Tibial artery (tissue), 4 donors: ENCODE data around the gene CSTF3.
"Not testable (repeated sequence)": the region's sequence is repeated elsewhere in the genome, so short reads cannot be mapped to it uniquely, and the experiment has no call there.

ENCODE experiments used
- DNase-seq, 2 donors: peaks; one replicate each; pipeline ENCODE4 v3.0.0-alpha.2; 2019
- H3K27ac ChIP-seq, 2 donors: fragments of 200-600 bp; sonication (generic) in 1 of 2; 1 replicate in 1 of 2; 2 replicates in 1 of 2; pipeline ENCODE4 v1.5.1; 2018 to 2019; ENCODE audit warnings: mild to moderate bottlenecking in 1 of 2
- H3K27me3 ChIP-seq, 2 donors: fragments of 200-600 bp; sonication (generic) in 1 of 2; one replicate each; pipeline versions ENCODE4 v1.5.1 to v1.6.0; 2016 to 2019
- H3K36me3 ChIP-seq, 3 donors: fragments of 200-600 bp; sonication (generic) in 2 of 3; one replicate each; pipeline ENCODE4 v1.5.1; 2016 to 2019; ENCODE audit warnings: mild to moderate bottlenecking in 2 of 3
- H3K4me1 ChIP-seq, 4 donors: fragments of 200-600 bp; sonication (generic) in 2 of 4; 1 replicate in 3 of 4; 2 replicates in 1 of 4; pipeline ENCODE4 v1.5.1; 2016 to 2019
- H3K4me3 ChIP-seq, 2 donors: fragments of 200-600 bp; sonication (generic) in 1 of 2; 1 replicate in 1 of 2; 2 replicates in 1 of 2; pipeline ENCODE4 v1.5.1; 2018 to 2019; ENCODE audit warnings: mild to moderate bottlenecking in 2 of 2
- H3K9me3 ChIP-seq, 3 donors: fragments of 200-600 bp; sonication (generic) in 1 of 3; one replicate each; pipeline ENCODE4 v1.5.1; 2016 to 2019
- intact Hi-C: fragments of 100-400 bp; cut with DNase I; formaldehyde crosslinking; loops from one replicate; pipeline ENCODE4 v1.15.0; 2023; ENCODE audit warnings: low total_unique reads
- TF ChIP-seq, protein P1 (sequence below), 2 experiments: fragments of 200-600 bp in 1 of 2; fragments of 450-650 bp in 1 of 2; IDR thresholded peaks; one replicate each; pipeline ENCODE4 v1.5.1; 2017 to 2019; ENCODE audit warnings: antibody characterized with exemption in 2 of 2, mild to moderate bottlenecking in 1 of 2, moderate library complexity in 1 of 2

Gene CSTF3

DNA sequence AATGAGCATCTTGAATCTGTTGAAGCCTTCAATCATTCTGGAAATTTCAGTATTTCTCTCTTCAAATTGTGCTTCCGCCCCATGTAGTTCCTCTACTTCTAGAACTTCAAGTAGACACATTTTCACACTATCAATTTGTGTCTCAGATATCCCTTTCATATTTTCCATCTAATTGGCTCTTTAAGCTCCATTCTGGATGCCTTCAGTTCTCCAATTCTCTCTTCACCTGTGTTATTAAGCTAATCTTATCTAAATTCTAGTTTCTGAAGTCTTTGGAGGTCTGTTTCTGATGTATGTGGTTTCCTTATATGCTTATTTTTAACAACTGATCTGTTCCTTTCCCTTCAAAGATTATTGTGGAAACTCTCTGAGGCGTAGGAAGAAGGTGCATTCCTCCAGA lies 36.3 kb downstream of the CSTF3 start:
- Histone ChIP-seq H3K27me3 (no peaks in the 10 kb centered on the region), H3K4me3 (no peak overlapping the region), H3K4me1 (no peaks in the 10 kb centered on the region), H3K36me3 (peaks cover 0 to 5% (median 4%) of the 10 kb centered on the region in 3 donors), H3K27ac (no peak overlapping the region), H3K9me3 (no peaks in the 10 kb centered on the region)
- no peak for DNase-seq
- intact Hi-C loops = no loop called here
- TF ChIP-seq, protein P1, sequence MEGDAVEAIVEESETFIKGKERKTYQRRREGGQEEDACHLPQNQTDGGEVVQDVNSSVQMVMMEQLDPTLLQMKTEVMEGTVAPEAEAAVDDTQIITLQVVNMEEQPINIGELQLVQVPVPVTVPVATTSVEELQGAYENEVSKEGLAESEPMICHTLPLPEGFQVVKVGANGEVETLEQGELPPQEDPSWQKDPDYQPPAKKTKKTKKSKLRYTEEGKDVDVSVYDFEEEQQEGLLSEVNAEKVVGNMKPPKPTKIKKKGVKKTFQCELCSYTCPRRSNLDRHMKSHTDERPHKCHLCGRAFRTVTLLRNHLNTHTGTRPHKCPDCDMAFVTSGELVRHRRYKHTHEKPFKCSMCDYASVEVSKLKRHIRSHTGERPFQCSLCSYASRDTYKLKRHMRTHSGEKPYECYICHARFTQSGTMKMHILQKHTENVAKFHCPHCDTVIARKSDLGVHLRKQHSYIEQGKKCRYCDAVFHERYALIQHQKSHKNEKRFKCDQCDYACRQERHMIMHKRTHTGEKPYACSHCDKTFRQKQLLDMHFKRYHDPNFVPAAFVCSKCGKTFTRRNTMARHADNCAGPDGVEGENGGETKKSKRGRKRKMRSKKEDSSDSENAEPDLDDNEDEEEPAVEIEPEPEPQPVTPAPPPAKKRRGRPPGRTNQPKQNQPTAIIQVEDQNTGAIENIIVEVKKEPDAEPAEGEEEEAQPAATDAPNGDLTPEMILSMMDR (IDR thresholded peaks at IDR 0.05) = no peak

DNA sequence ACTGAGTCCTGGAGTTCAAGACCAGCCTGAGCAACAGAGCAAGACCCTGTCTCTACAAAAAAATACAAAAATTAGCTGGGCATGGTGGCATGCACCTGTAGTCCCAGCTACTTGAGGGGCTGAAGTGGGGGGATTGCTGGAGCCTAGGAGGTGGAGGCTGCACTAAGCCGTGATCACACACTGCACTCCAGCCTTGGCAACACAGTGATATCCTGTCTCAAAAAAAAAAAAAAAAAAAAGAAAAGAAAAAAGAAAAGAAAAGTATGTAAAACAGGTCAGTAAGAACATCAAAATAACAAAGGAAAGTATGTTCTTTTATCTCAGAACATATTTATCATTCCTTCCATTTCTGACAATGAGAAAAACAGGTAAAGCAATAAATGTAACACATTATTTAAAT lies 38.6 kb downstream of the CSTF3 start:
- H3K9me3 ChIP-seq, DNase-seq, H3K27ac ChIP-seq, H3K4me1 ChIP-seq, H3K4me3 ChIP-seq, H3K27me3 ChIP-seq, H3K36me3 ChIP-seq, intact Hi-C loops: not testable (repeated sequence)

DNA sequence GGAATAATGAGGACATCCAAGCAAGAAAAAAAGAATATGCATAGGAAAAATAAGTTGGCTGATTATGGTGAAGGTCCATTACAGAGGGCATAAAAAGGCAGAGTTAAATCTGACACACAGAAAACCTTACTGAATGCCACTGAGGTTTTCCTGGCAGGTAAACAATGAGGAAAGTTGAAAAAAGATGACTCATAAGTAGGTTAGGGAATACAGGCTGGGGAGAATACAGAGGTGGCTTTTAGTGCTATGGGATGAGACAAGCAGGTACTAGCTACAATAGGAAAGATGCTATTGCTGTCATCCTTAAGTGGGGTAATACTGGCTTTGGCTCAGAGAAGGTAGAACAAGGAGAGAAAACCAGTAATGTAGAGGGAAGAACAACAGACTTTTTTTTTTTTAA lies 44.7 kb downstream of the CSTF3 start:
- TF ChIP-seq, protein P1 (IDR thresholded peaks at IDR 0.05) = no peak
- DNase-seq = no peak
- H3K4me1 ChIP-seq = no peaks in the 10 kb centered on the region

DNA sequence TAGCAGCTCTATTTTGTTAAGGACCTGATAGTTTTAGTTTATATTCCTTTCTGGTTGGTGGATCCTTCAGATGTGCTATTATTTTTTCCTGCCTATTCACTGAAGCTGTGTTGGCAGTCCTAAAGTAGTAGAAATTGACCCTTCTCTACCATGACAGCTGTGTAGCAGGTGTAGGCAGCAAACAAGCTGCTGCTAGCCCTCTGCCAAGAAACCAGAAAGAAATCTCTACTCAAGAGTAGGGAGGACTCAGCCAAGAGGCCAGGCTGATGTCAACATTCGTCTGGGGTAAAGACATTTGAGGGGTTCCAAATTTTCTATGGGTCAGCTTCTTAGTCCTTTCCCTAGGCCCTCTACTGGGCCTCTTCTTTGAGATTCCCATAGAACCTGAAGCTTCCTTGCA lies 51.2 kb downstream of the CSTF3 start:
- no peak overlapping the region for H3K4me3 ChIP-seq
- TF ChIP-seq, protein P1 (IDR thresholded peaks at IDR 0.05) = no peak
- intact Hi-C loops = no loop called here
- H3K27me3 ChIP-seq = no peaks in the 10 kb centered on the region
- no peak for DNase-seq
- H3K9me3 ChIP-seq = no peaks in the 10 kb centered on the region
- H3K27ac ChIP-seq = no peak overlapping the region
- peaks cover 7 to 16% (median 8%) of the 10 kb centered on the region in 3 donors for H3K36me3 ChIP-seq
- no peaks in the 10 kb centered on the region for H3K4me1 ChIP-seq

More for the DNA sequence above, 44.7 kb downstream of the CSTF3 start:
- Histone ChIP-seq H3K4me3 (no peak overlapping the region), H3K27me3 (no peaks in the 10 kb centered on the region), H3K27ac (no peak overlapping the region), H3K9me3 (no peaks in the 10 kb centered on the region), H3K36me3 (no peaks in the 10 kb centered on the region)
- intact Hi-C loops = no loop called here

DNA sequence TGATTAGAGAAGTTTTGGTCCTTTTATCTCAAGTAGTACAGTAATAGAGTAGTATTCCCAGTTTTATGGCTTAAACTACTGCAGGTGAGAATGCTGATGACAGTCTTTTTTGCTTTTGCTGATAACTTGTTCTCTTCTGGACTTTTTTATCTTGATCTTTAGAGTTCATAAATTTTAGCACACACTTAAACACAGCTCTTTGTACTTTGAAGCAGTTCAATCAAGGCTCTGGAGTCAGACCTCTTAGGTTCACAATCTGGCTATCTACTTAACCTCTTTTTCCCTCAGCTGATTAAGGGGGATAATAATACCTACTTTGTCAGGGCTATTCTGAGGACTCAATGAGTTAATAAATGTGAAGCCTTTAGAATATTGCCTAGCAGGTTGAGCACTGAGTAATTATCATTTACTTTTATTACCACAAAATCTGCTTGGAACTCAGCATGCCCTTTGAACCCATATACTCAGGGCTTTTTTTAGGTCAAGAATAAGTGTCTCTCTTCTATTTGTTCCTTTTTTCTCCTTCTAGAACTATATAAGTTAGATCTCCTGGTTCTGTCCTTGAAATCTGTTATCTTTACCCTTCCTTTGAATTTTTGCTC lies 51.9 kb downstream of the CSTF3 start:
- intact Hi-C loops = no loop called here
- no peak overlapping the region for H3K27ac ChIP-seq
- H3K27me3 ChIP-seq = no peaks in the 10 kb centered on the region
- H3K4me3 ChIP-seq = no peak overlapping the region
- H3K36me3 ChIP-seq = peaks cover 13 to 19% (median 14%) of the 10 kb centered on the region in 3 donors
- TF ChIP-seq, protein P1 (IDR thresholded peaks at IDR 0.05) = no peak
- H3K9me3 ChIP-seq = no peaks in the 10 kb centered on the region
- no peaks in the 10 kb centered on the region for H3K4me1 ChIP-seq
- no peak for DNase-seq

DNA sequence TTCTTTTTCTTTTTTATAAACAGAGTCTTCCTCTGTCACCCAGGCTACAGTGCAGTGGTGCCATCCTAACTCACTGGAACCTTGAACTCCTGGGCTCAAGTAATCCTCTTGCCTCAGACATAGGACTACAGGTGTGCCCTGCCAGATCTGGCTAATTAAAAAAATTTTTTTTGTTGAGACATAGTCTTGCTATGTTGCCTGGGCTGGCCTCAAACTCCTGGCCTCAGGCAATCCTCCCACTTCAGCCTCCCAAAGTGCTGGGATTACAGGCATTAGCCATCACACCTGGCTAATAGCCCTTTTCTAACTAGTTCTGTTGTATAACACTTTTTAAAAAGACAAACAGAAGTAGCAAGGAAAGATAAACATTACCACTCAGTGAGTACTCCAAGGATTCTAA lies 57.4 kb downstream of the CSTF3 start:
- TF ChIP-seq, protein P1 (IDR thresholded peaks at IDR 0.05) = no peak
- Histone ChIP-seq H3K27ac (no peak overlapping the region), H3K4me3 (no peak overlapping the region), H3K9me3 (no peaks in the 10 kb centered on the region), H3K27me3 (no peaks in the 10 kb centered on the region), H3K36me3 (peaks cover 52 to 55% (median 54%) of the 10 kb centered on the region in 3 donors), H3K4me1 (no peaks in the 10 kb centered on the region)
- no peak for DNase-seq
- intact Hi-C loops = no loop called here
